ENCODE data around the gene LACRT. TPM values are rescaled to one million over a fixed set of nuclear protein-coding genes. Genes with fewer than 3 reads are reported as not detected.

Gene LACRT
- total and polyA plus RNA-seq, 2 of the 8 experiments (the other 6 are each of a cell fraction or from before 2014, with no cell fraction given), result not detected

GRCh38 chr12:54641554-54641953 is 6.9 kb upstream of the LACRT start (continued):
- TF ChIP-seq ATF3 (IDR thresholded peaks at IDR 0.05; ENCODE audit: insufficient read depth, low read depth, low read length) (no peak), JUN (IDR thresholded peaks at IDR 0.05; ENCODE audit: low read depth, low read length) (no peak), GABPA (IDR thresholded peaks at IDR 0.05; ENCODE audit: borderline replicate concordance, insufficient read depth, low read length) (no peak)

Data from H1 (cell line).